Osteoblast (primary cell): ENCODE results near the gene ARHGEF4. TPM values are rescaled to one million over a fixed set of nuclear protein-coding genes. Genes with fewer than 3 reads are reported as not detected.

Source experiments
- DNase-seq: peaks from one replicate; pipeline ENCODE4 v3.0.0; 2011; ENCODE audit warnings: low spot score, mixed read lengths; ENCODE audit not compliant: insufficient read length; ENCODE audit errors: missing footprints
- H2AFZ ChIP-seq: 2 replicates; pipeline ENCODE4 v1.6.0; 2011; ENCODE audit warnings: mild to moderate bottlenecking, low read length
- H3K27ac ChIP-seq: 2 replicates; pipeline ENCODE4 v1.5.1; 2011; ENCODE audit warnings: mild to moderate bottlenecking, low read depth, low read length, moderate library complexity
- H3K27me3 ChIP-seq: 2 replicates; pipeline ENCODE4 v1.6.0; 2012; ENCODE audit warnings: mild to moderate bottlenecking, control low read depth, inconsistent platforms, low read length, moderate library complexity; ENCODE audit not compliant: insufficient read depth
- H3K36me3 ChIP-seq: 2 replicates; pipeline ENCODE4 v1.5.1; 2011; ENCODE audit warnings: mild to moderate bottlenecking, low read length, control low read depth, moderate library complexity; ENCODE audit not compliant: insufficient read depth
- H3K4me1 ChIP-seq: 2 replicates; pipeline ENCODE4 v1.5.1; 2011; ENCODE audit warnings: mild to moderate bottlenecking, low read length, control low read depth, moderate library complexity; ENCODE audit not compliant: insufficient read depth
- H3K4me2 ChIP-seq: 2 replicates; pipeline ENCODE4 v1.6.0; 2011; ENCODE audit warnings: mild to moderate bottlenecking, low read length; ENCODE audit not compliant: insufficient read depth
- H3K4me3 ChIP-seq: fragments of 200-600 bp; sonication (generic); 3 replicates; pipeline ENCODE4 v1.5.1; 2012; ENCODE audit warnings: mild to moderate bottlenecking, low read length, inconsistent platforms; ENCODE audit not compliant: insufficient read depth
- H3K79me2 ChIP-seq: 2 replicates; pipeline ENCODE4 v1.6.0; 2012; ENCODE audit warnings: mild to moderate bottlenecking, low read length, control low read depth, inconsistent platforms; ENCODE audit not compliant: insufficient read depth
- H3K9me3 ChIP-seq: 2 replicates; pipeline ENCODE4 v1.5.1; 2011; ENCODE audit warnings: low read depth, low read length, control low read depth
- H4K20me1 ChIP-seq: 2 replicates; pipeline ENCODE4 v1.6.0; 2012; ENCODE audit warnings: mild to moderate bottlenecking, low read length, control low read depth; ENCODE audit not compliant: insufficient read depth
- CTCF ChIP-seq: IDR thresholded peaks from 2 replicates; pipeline ENCODE4 v1.5.1; 2011; ENCODE audit warnings: mild to moderate bottlenecking, low read depth, low read length, moderate library complexity; ENCODE audit errors: extremely low read depth
- total RNA-seq: library from RNA; depleted of rRNA; stranded (reverse); fragments of >200 nt; gene quantifications from 2 replicates; pipeline ENCODE4 v1.2.3, GENCODE V29; 2012

Gene ARHGEF4
- total RNA-seq, 1 donor, result 3.6 TPM

GRCh38 chr2:130852521-130853115, 15.9 kb downstream of the ARHGEF4 start:
- peak; percentile 46 for DNase-seq
- Histone ChIP-seq H3K4me3 (no peak overlapping the region), H3K79me2 (no peaks in the 10 kb centered on the region), H3K4me1 (no peaks in the 10 kb centered on the region), H2AFZ (no peak overlapping the region), H3K36me3 (no peaks in the 10 kb centered on the region), H3K27ac (no peak overlapping the region), H3K4me2 (no peak overlapping the region), H4K20me1 (no peaks in the 10 kb centered on the region), H3K27me3 (no peaks in the 10 kb centered on the region), H3K9me3 (no peaks in the 10 kb centered on the region)
- no peak for TF ChIP-seq CTCF

GRCh38 chr2:130853391-130853790, 16.7 kb downstream of the ARHGEF4 start:
- Histone ChIP-seq H3K4me2 (no peak overlapping the region), H2AFZ (no peak overlapping the region), H3K36me3 (no peaks in the 10 kb centered on the region), H3K9me3 (no peaks in the 10 kb centered on the region), H3K27ac (no peak overlapping the region), H3K79me2 (no peaks in the 10 kb centered on the region), H4K20me1 (no peaks in the 10 kb centered on the region), H3K27me3 (no peaks in the 10 kb centered on the region), H3K4me1 (no peaks in the 10 kb centered on the region), H3K4me3 (no peak overlapping the region)
- peak; percentile 68 for DNase-seq
- TF ChIP-seq CTCF, result no peak

DNA sequence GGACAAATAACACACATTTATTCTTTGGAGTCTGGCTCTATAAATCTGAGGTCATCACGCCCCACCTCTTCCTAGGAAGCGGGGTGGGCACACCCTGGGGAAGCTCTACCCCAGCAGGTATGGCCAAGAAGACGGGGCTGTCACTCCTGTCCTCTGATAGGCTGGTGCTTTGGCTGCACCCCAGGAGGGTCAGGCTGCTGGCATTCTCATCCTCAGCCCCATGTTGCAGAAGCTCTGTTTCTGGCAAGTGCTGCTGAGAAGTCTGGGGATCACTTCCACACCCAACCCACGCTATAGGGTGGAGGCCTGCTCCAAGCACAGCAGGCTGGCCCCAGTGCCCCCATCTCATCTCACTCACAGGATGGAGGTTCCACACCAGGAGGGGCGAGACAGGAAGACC, 17.6 kb downstream of the ARHGEF4 start:
- no peak overlapping the region for H3K4me3 ChIP-seq

More for the DNA sequence above, 17.6 kb downstream of the ARHGEF4 start:
- H4K20me1 ChIP-seq, result no peaks in the 10 kb centered on the region
- H3K4me2 ChIP-seq, result no peak overlapping the region
- DNase-seq, result peak; percentile 65
- H3K27me3 ChIP-seq, result no peaks in the 10 kb centered on the region
- no peak overlapping the region for H2AFZ ChIP-seq
- no peaks in the 10 kb centered on the region for H3K79me2 ChIP-seq
- H3K27ac ChIP-seq, result no peak overlapping the region
- H3K9me3 ChIP-seq, result no peaks in the 10 kb centered on the region
- no peak for TF ChIP-seq CTCF
- no peaks in the 10 kb centered on the region for H3K4me1 ChIP-seq
- H3K36me3 ChIP-seq, result no peaks in the 10 kb centered on the region
